Parathyroid adenoma (tissue), 2 donors: ENCODE results near the gene MAST2.
A peak's percentile ranks its signal among the peaks of the same experiment; 100 is the strongest.

Experiments
- H2AFZ ChIP-seq: fragments of 300-600 bp; sonication (generic); one replicate; pipeline ENCODE4 v1.7.0; 2017; ENCODE audit warnings: antibody characterized with exemption, mild to moderate bottlenecking
- H3K27ac ChIP-seq: fragments of 300-600 bp; sonication (generic); one replicate; pipeline ENCODE4 v1.7.0; 2017
- H3K27me3 ChIP-seq: fragments of 300-600 bp; sonication (generic); one replicate; pipeline ENCODE4 v1.7.0; 2017; ENCODE audit warnings: low read length; ENCODE audit not compliant: control insufficient read depth, insufficient read depth
- H3K36me3 ChIP-seq: fragments of 300-600 bp; sonication (generic); one replicate; pipeline ENCODE4 v1.7.0; 2017; ENCODE audit warnings: low read length; ENCODE audit not compliant: control insufficient read depth, insufficient read depth
- H3K4me1 ChIP-seq: fragments of 300-600 bp; sonication (generic); one replicate; pipeline ENCODE4 v1.7.0; 2017; ENCODE audit warnings: control low read depth
- H3K4me2 ChIP-seq: fragments of 300-600 bp; sonication (generic); one replicate; pipeline ENCODE4 v1.7.0; 2017; ENCODE audit warnings: low read length
- H3K4me3 ChIP-seq: fragments of 300-600 bp; sonication (generic); one replicate; pipeline ENCODE4 v1.7.0; 2017; ENCODE audit warnings: low read depth, low read length
- H3K79me2 ChIP-seq: fragments of 300-600 bp; sonication (generic); one replicate; pipeline ENCODE4 v1.7.0; 2017; ENCODE audit warnings: control low read depth
- H3K9ac ChIP-seq: fragments of 300-600 bp; sonication (generic); one replicate; pipeline ENCODE4 v1.7.0; 2017; ENCODE audit warnings: mild to moderate bottlenecking
- H3K9me3 ChIP-seq: fragments of 300-600 bp; sonication (generic); one replicate; pipeline ENCODE4 v1.7.0; 2017; ENCODE audit warnings: low read length; ENCODE audit not compliant: control insufficient read depth
- TF ChIP-seq, protein P1 (sequence below): fragments of 300-600 bp; sonication (generic); IDR thresholded peaks from one replicate; pipeline ENCODE4 v1.7.0; 2017; ENCODE audit warnings: antibody characterized with exemption, mild to moderate bottlenecking
- donor health status: primary hyperparathyroidism.

The MAST2 gene

GRCh38 chr1:45952072-45952471 lies 148.7 kb downstream of the MAST2 start:
- peaks cover 4% of the 10 kb centered on the region for H3K4me1 ChIP-seq
- H3K9me3 ChIP-seq = no peaks in the 10 kb centered on the region
- no peak overlapping the region for H3K4me3 ChIP-seq
- no peak overlapping the region for H2AFZ ChIP-seq
- no peak overlapping the region for H3K9ac ChIP-seq
- H3K27ac ChIP-seq = no peak overlapping the region
- H3K36me3 ChIP-seq = no peaks in the 10 kb centered on the region
- H3K79me2 ChIP-seq = no peaks in the 10 kb centered on the region
- no peak overlapping the region for H3K4me2 ChIP-seq
- no peaks in the 10 kb centered on the region for H3K27me3 ChIP-seq
- TF ChIP-seq, protein P1, sequence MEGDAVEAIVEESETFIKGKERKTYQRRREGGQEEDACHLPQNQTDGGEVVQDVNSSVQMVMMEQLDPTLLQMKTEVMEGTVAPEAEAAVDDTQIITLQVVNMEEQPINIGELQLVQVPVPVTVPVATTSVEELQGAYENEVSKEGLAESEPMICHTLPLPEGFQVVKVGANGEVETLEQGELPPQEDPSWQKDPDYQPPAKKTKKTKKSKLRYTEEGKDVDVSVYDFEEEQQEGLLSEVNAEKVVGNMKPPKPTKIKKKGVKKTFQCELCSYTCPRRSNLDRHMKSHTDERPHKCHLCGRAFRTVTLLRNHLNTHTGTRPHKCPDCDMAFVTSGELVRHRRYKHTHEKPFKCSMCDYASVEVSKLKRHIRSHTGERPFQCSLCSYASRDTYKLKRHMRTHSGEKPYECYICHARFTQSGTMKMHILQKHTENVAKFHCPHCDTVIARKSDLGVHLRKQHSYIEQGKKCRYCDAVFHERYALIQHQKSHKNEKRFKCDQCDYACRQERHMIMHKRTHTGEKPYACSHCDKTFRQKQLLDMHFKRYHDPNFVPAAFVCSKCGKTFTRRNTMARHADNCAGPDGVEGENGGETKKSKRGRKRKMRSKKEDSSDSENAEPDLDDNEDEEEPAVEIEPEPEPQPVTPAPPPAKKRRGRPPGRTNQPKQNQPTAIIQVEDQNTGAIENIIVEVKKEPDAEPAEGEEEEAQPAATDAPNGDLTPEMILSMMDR = no peak

DNA sequence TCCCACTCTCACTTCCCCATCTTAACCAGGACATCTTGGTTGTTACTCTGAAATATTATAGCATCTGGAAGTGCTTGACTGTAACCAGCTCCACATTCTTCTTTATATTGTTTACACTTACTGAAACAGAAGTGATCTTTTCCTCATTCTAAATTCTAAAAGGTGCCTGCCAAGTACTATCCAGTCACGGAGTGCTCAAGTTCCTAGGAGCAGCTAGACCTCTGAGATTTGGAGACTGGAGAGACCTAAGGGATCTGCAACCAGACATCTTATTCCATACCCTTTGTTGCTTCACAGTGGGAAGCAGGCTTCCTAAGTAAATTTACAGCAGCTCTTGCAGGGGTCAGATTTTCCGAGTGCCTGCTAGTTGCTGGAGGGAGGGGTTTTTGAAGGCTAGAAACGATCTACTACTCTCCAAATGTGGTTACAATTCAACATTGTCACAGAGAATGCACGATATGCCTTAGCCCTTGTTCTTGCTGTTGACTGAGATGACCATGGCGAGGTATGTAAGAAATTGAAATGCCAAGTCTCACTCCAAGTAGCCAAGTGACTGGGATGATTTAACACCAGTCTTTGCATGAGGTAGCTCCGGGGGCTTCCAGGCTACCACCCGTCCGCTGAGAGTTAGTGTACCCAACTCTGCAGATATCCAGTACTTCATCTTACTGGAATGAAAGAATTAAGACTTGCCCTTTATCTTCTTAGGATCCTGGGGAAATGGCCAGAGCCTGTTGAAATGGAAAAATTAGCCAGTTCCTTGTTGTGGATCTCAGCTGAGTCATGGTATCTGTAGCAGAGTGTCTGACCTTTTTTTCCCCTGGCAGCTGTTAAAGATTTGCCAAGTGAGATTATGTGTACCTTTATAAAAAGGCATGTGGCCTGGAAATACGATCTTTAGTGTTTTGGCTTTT lies 150.8 kb downstream of the MAST2 start:
- Histone ChIP-seq H3K4me1 (peaks cover 4% of the 10 kb centered on the region), H3K27ac (peak overlapping the region; percentile 11), H3K4me2 (peak overlapping the region; percentile 16), H3K36me3 (no peaks in the 10 kb centered on the region), H3K4me3 (no peak overlapping the region), H3K9ac (no peak overlapping the region), H3K9me3 (no peaks in the 10 kb centered on the region), H3K27me3 (no peaks in the 10 kb centered on the region), H3K79me2 (no peaks in the 10 kb centered on the region), H2AFZ (no peak overlapping the region)
- TF ChIP-seq, protein P1 = no peak

GRCh38 chr1:45957684-45958083 lies 154.3 kb downstream of the MAST2 start:
- no peak overlapping the region for H3K27ac ChIP-seq

DNA sequence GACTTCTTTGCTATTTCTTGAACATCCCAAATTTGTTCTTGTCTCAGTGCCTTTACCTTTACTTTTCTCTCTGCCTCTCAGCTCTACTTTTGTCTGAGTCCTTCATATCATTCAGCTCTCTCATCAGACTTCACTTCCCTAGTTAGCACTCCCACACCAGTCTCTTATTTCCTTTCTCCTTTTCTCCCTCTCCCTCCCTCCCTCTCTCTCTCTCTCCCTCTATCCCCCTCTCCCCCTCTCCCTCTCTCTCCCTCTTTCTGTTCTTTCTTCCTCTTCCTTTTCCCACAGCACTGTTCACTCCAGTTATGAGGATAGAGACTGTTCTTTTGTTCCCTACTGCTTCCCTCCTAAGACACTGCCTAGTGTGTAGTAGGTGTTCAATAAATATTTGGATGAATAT lies 154.9 kb downstream of the MAST2 start:
- Histone ChIP-seq H3K79me2 (no peaks in the 10 kb centered on the region), H2AFZ (no peak overlapping the region), H3K4me3 (no peak overlapping the region), H3K9ac (no peak overlapping the region), H3K9me3 (no peaks in the 10 kb centered on the region), H3K36me3 (no peaks in the 10 kb centered on the region), H3K4me1 (peaks cover 4% of the 10 kb centered on the region), H3K27me3 (no peaks in the 10 kb centered on the region), H3K4me2 (no peak overlapping the region), H3K27ac (no peak overlapping the region)
- TF ChIP-seq, protein P1 = no peak

More at GRCh38 chr1:45957684-45958083, 154.3 kb downstream of the MAST2 start:
- no peaks in the 10 kb centered on the region for H3K9me3 ChIP-seq
- TF ChIP-seq, protein P1 = no peak
- H3K27me3 ChIP-seq = no peaks in the 10 kb centered on the region
- H3K9ac ChIP-seq = no peak overlapping the region
- H2AFZ ChIP-seq = no peak overlapping the region
- peaks cover 4% of the 10 kb centered on the region for H3K4me1 ChIP-seq
- H3K4me2 ChIP-seq = no peak overlapping the region
- no peaks in the 10 kb centered on the region for H3K79me2 ChIP-seq
- no peaks in the 10 kb centered on the region for H3K36me3 ChIP-seq
- no peak overlapping the region for H3K4me3 ChIP-seq
